ENCODE results near the gene SPACA6.
"Not testable (repeated sequence)": the region's sequence is repeated elsewhere in the genome, so short reads cannot be mapped to it uniquely, and the experiment has no call there.

The SPACA6 gene, protein sequence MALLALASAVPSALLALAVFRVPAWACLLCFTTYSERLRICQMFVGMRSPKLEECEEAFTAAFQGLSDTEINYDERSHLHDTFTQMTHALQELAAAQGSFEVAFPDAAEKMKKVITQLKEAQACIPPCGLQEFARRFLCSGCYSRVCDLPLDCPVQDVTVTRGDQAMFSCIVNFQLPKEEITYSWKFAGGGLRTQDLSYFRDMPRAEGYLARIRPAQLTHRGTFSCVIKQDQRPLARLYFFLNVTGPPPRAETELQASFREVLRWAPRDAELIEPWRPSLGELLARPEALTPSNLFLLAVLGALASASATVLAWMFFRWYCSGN

DNA sequence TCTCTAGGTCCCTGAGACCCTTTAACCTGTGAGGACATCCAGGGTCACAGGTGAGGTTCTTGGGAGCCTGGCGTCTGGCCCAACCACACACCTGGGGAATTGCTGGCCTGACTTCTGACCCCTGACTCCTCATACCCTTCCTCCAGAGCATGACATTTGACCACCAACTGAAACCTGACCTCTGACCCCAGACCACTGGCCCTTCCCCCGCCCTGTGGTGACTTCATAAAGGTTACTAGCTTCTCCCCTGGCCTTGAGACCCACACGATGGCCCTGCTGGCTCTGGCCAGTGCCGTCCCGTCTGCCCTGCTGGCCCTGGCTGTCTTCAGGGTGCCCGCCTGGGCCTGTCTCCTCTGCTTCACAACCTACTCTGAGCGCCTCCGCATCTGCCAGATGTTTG lies at the start of gene SPACA6:
Gene SPACA6, plus strand, starts transcription at position 71 of the 400 bp plus-strand sequence. Its CDS starts 197 bp downstream, at position 268.
- TF ChIP-seq, protein P1, sequence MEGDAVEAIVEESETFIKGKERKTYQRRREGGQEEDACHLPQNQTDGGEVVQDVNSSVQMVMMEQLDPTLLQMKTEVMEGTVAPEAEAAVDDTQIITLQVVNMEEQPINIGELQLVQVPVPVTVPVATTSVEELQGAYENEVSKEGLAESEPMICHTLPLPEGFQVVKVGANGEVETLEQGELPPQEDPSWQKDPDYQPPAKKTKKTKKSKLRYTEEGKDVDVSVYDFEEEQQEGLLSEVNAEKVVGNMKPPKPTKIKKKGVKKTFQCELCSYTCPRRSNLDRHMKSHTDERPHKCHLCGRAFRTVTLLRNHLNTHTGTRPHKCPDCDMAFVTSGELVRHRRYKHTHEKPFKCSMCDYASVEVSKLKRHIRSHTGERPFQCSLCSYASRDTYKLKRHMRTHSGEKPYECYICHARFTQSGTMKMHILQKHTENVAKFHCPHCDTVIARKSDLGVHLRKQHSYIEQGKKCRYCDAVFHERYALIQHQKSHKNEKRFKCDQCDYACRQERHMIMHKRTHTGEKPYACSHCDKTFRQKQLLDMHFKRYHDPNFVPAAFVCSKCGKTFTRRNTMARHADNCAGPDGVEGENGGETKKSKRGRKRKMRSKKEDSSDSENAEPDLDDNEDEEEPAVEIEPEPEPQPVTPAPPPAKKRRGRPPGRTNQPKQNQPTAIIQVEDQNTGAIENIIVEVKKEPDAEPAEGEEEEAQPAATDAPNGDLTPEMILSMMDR (IDR thresholded peaks at IDR 0.05) = no peak
- TF ChIP-seq ZFX (IDR thresholded peaks at IDR 0.05; ENCODE audit: borderline replicate concordance) = no peak
- no peak within 1 kb of the TSS for H3K27ac ChIP-seq

DNA sequence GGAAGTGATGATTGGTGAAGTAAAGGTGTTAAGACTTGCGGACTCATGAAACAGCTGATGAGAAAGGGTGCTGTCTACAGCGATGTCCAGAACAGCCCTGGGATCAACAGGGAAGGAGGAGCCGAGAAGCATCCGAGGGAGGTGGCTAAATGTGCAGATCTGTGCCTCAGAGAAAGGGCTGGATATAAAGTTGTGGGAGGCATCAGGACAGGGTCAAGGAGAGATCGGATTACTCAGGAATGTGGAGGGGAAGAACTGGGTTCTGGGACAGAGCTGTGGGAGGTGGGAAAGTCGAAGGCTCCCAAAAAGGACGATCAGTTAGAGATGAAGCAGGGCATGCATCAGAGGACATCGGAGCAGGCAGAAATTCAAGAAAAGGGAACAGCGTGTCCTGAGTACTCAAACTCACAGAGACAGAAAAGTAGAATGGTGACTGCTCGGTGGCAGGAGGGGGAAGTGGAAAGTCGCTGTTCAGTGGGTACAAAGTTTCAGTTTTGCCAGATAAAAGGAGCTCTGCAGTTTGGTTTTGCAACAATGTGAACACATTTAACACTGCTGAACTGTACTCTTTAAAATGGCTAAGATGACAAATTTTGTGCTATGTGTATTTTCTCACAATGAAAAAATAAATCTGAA lies 48.4 kb upstream of the SPACA6 start:
- no peak overlapping the region for H3K27ac ChIP-seq
- TF ChIP-seq, protein P1 (IDR thresholded peaks at IDR 0.05) = no peak
- no peak for TF ChIP-seq ZFX (IDR thresholded peaks at IDR 0.05; ENCODE audit: borderline replicate concordance)

DNA sequence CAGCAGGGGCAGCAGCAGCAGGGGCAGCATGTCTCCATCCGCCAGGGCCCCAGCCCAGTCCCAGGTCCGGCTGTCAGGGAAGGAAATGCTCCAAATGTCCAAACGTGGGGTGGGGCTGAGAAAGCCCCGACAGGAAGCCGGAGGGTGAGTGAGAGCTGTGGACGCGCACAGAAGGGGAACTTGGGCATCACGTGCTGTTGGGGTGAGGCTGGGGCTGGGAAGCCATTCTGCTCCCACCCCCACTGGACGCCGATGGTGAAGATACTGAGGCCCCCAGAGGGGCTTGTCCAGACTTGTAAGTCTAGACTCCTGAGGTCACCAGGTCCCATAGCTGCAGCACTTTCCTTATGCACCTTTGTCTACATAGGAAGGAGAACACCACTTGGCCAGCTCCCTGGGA lies 46.4 kb upstream of the SPACA6 start, which contains the start of gene SIGLEC14:
Gene SIGLEC14, minus strand, starts transcription at position 96 of the 400 bp plus-strand sequence. Its CDS starts 66 bp downstream, at position 30.
- not testable (repeated sequence) for H3K27ac ChIP-seq

DNA sequence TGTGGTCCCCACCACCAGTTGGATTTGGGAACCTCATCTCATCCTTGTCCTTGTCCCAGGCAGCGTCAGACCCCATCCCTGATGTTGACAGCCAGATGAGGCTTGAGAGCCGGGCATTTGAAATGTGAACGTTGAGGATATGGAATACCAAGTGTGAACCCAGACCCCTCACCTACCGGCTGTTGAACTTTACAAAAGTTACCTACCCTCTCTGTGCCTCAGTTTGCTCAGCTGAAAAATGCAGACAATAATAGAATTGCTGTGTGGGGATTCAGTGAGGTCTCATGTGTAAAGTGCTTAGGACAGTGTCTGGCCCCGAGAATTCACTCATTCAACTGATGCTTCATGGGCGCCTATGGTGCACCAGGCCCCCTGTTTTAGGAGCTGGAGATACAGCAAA lies 45.8 kb upstream of the SPACA6 start:
- no peak overlapping the region for H3K27ac ChIP-seq
- no peak for TF ChIP-seq ZFX (IDR thresholded peaks at IDR 0.05; ENCODE audit: borderline replicate concordance)
- TF ChIP-seq, protein P1 (IDR thresholded peaks at IDR 0.05) = no peak

DNA sequence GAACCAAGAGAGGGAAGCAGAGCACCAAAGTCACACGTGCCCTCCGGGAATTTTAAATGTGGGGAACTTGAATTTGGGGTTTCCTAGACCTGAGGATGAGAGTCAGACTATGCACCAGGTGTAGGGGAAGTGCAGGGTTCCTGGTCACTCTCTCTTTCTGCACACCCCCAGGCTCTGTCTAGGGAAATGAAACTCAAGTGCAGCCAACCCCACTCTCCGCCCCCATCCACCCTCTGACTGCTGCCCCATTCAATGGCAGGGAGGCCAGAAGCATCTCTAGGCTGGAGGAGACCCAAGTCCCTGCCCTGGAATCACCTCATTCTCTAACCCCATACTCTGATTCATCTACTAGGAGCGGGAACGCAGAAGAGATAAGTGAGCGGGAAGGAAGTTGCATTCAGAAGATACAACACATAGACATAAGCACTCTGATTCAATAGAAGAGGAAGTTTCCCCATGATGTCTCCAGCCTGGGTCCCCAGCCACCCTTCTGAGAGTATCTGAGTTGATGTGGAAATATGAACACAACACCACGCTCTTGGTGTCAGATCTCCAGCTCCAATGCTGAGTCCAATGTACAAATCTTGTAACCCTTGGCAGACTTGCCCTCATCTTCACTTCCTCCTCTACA lies 41.8 kb upstream of the SPACA6 start:
- no peak for TF ChIP-seq ZFX (IDR thresholded peaks at IDR 0.05; ENCODE audit: borderline replicate concordance)
- TF ChIP-seq, protein P1 (IDR thresholded peaks at IDR 0.05) = no peak

DNA sequence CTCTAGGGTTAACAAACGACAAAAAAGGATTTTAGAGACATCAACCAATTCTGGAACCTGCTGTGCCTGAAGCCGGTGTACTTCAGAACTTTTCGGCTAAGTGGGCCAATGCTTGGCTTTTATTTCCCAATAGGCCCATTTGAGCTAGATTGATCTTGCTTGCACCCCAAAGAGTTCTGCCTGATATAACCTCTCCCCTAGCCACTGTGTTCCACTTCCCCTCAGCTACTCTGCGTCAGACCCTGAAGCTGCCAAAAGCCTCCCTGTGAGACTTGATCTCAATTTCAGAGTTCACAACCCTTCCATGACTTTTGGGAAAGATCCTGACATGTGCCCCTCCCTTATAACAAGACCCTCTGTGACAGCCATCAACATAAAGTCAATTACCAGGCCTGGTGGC lies 40.9 kb upstream of the SPACA6 start:
- TF ChIP-seq ZFX (IDR thresholded peaks at IDR 0.05; ENCODE audit: borderline replicate concordance) = no peak
- TF ChIP-seq, protein P1 (IDR thresholded peaks at IDR 0.05) = no peak
- H3K27ac ChIP-seq = no peak overlapping the region

More for the DNA sequence above, 41.8 kb upstream of the SPACA6 start:
- no peak overlapping the region for H3K27ac ChIP-seq

DNA sequence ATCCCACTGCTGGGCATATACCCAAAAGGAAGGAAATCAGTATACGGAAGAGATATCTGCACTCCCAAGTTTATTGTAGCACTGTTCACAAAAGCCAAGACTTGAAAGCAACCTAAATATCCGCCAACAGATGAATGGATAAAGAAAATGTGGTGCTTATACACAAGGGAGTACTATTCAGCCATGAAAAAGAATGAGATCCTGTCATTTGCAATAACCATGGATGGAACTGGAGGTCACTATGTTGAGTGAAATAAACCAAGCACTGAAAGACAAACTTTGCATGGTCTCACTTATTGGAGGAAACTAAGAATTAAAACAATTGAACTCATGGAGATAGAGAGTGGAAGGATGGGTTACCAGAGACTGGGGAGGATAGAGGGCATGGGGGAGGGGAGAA lies 40.0 kb upstream of the SPACA6 start:
- no peak for TF ChIP-seq ZFX (IDR thresholded peaks at IDR 0.05; ENCODE audit: borderline replicate concordance)
- TF ChIP-seq, protein P1 (IDR thresholded peaks at IDR 0.05) = no peak
- H3K27ac ChIP-seq = no peak overlapping the region
